Neuronal stem cell (in vitro differentiated cells): Measurements from ENCODE around the gene PPFIA1.

Source experiments
- DNase-seq: peaks from one replicate; pipeline ENCODE4 v3.0.0-alpha.2; 2013; ENCODE audit warnings: low spot score
- H2AFZ ChIP-seq: one replicate; pipeline ENCODE4 v1.6.1; 2013; ENCODE audit warnings: mild to moderate bottlenecking, low read length, inconsistent platforms
- H2AK5ac ChIP-seq: 2 replicates; pipeline ENCODE4 v1.6.1; 2013; ENCODE audit warnings: low read depth, mild to moderate bottlenecking, inconsistent platforms, low read length, moderate library complexity, mixed read lengths
- H2BK120ac ChIP-seq: 2 replicates; pipeline ENCODE4 v1.6.1; 2013; ENCODE audit warnings: low read depth, mild to moderate bottlenecking, inconsistent platforms, low read length, moderate library complexity, mixed read lengths
- H2BK12ac ChIP-seq: one replicate; pipeline ENCODE4 v1.6.1; 2013; ENCODE audit warnings: low read length, inconsistent platforms
- H2BK15ac ChIP-seq: 2 replicates; pipeline ENCODE4 v1.6.1; 2013; ENCODE audit warnings: mild to moderate bottlenecking, low read length, inconsistent platforms, mixed read lengths
- H2BK5ac ChIP-seq: one replicate; pipeline ENCODE4 v1.6.1; 2013; ENCODE audit warnings: inconsistent platforms, mild to moderate bottlenecking, low read length, moderate library complexity
- H3K14ac ChIP-seq: one replicate; pipeline ENCODE4 v1.6.1; 2013; ENCODE audit warnings: low read length, inconsistent platforms
- H3K18ac ChIP-seq: 2 replicates; pipeline ENCODE4 v1.6.1; 2013; ENCODE audit warnings: low read length, inconsistent platforms
- H3K23ac ChIP-seq: 2 replicates; pipeline ENCODE4 v1.6.1; 2013; ENCODE audit warnings: low read depth, mild to moderate bottlenecking, mixed read lengths, low read length, inconsistent platforms; ENCODE audit not compliant: poor library complexity
- H3K27ac ChIP-seq: replicated peaks from 3 replicates; pipeline ENCODE4 v1.5.1; 2013; ENCODE audit warnings: low read length, inconsistent platforms
- H3K27me3 ChIP-seq, 3 experiments: 2 replicates each; pipeline ENCODE4 v1.6.1; 2013; ENCODE audit warnings: low read length in 3 of 3, mild to moderate bottlenecking in 2 of 3, inconsistent platforms in 1 of 3, low read depth in 1 of 3, mixed read lengths in 1 of 3, moderate library complexity in 1 of 3; ENCODE audit not compliant: control insufficient read depth in 3 of 3, insufficient read depth in 3 of 3
- H3K36me3 ChIP-seq, 2 donors: replicated peaks in 1 of 2; 2 replicates each; pipeline ENCODE4 v1.6.1; 2013; ENCODE audit warnings: low read length in 2 of 2; ENCODE audit not compliant: control insufficient read depth in 2 of 2, insufficient read depth in 2 of 2
- H3K4ac ChIP-seq: 2 replicates; pipeline ENCODE4 v1.6.1; 2013; ENCODE audit warnings: inconsistent platforms, mild to moderate bottlenecking, low read length, moderate library complexity
- H3K4me1 ChIP-seq, 2 donors: 1 replicate in 1 of 2; 2 replicates in 1 of 2; pipeline ENCODE4 v1.6.1; 2013; ENCODE audit warnings: low read length in 2 of 2, low read depth in 1 of 2; ENCODE audit not compliant: control insufficient read depth in 2 of 2, insufficient read depth in 1 of 2
- H3K4me2 ChIP-seq: one replicate; pipeline ENCODE4 v1.6.1; 2013; ENCODE audit warnings: mild to moderate bottlenecking, low read length, inconsistent platforms; ENCODE audit not compliant: insufficient read depth, poor library complexity, severe bottlenecking
- H3K4me3 ChIP-seq, 2 donors: 2 replicates each; pipeline ENCODE4 v1.5.1; 2013; ENCODE audit warnings: low read length in 2 of 2, mild to moderate bottlenecking in 2 of 2, inconsistent platforms in 1 of 2, moderate library complexity in 1 of 2
- H3K79me1 ChIP-seq: one replicate; pipeline ENCODE4 v1.6.1; 2013; ENCODE audit warnings: low read depth, mild to moderate bottlenecking, inconsistent platforms, low read length, moderate library complexity
- H3K9ac ChIP-seq: one replicate; pipeline ENCODE4 v1.6.1; 2013; ENCODE audit warnings: mild to moderate bottlenecking, low read depth, low read length, inconsistent platforms; ENCODE audit not compliant: poor library complexity
- H3K9me3 ChIP-seq, 2 donors: replicated peaks in 1 of 2; 2 replicates each; pipeline versions ENCODE3 to v1.6.1; 2013; ENCODE audit warnings: low read length in 2 of 2, mild to moderate bottlenecking in 2 of 2, inconsistent platforms in 1 of 2, low read depth in 1 of 2, mixed read lengths in 1 of 2, moderate library complexity in 1 of 2; ENCODE audit not compliant: control insufficient read depth in 2 of 2, insufficient read depth in 1 of 2
- H4K8ac ChIP-seq: one replicate; pipeline ENCODE4 v1.6.1; 2013; ENCODE audit warnings: low read depth, mild to moderate bottlenecking, inconsistent platforms, low read length, moderate library complexity
- H4K91ac ChIP-seq: one replicate; pipeline ENCODE4 v1.6.1; 2013; ENCODE audit warnings: low read length, low read depth, mild to moderate bottlenecking, inconsistent platforms; ENCODE audit not compliant: poor library complexity
- WGBS, 2 donors: extraction: QIAGEN DNeasy Blood & Tissue Kit; methylation state at CpG; one replicate each; pipeline ENCODE4 v1.1.7; 2013; ENCODE audit warnings: missing lambda C conversion rate in 2 of 2, mixed read lengths in 1 of 2; ENCODE audit not compliant: insufficient read length in 2 of 2, insufficient replicate concordance in 1 of 2; ENCODE audit errors: extremely low coverage in 2 of 2; 5-methylcytosine and 5-hydroxymethylcytosine counted together

The PPFIA1 gene

GRCh38 chr11:70353900-70354568 is 83.5 kb downstream of the PPFIA1 start:
- peaks cover 32 to 92% of the 10 kb centered on the region in 2 donors for H3K36me3 ChIP-seq
- no peaks in the 10 kb centered on the region for H3K27me3 ChIP-seq
- H3K4me1 ChIP-seq: no peaks in the 10 kb centered on the region
- H3K9me3 ChIP-seq: no peaks in the 10 kb centered on the region
- H3K14ac ChIP-seq: no peak overlapping the region
- H2BK15ac ChIP-seq: no peak overlapping the region
- H3K79me1 ChIP-seq: peaks cover 1% of the 10 kb centered on the region
- H4K91ac ChIP-seq: no peak overlapping the region
- H2BK12ac ChIP-seq: no peak overlapping the region
- no peak overlapping the region for H2BK5ac ChIP-seq
- DNase-seq: no peak
- H3K27ac ChIP-seq: no peak overlapping the region
- no peak overlapping the region for H2AFZ ChIP-seq
- H3K4ac ChIP-seq: no peak overlapping the region
- H3K4me2 ChIP-seq: no peak overlapping the region
- WGBS, 2 donors: no CpG with 5 or more reads among the region's 19 CpGs
- H4K8ac ChIP-seq: no peak overlapping the region
- H3K9ac ChIP-seq: no peak overlapping the region
- H3K18ac ChIP-seq: no peak overlapping the region
- no peak overlapping the region for H2BK120ac ChIP-seq
- no peak overlapping the region for H2AK5ac ChIP-seq
- no peak overlapping the region for H3K4me3 ChIP-seq
- no peak overlapping the region for H3K23ac ChIP-seq

GRCh38 chr11:70354629-70355028 is 84.1 kb downstream of the PPFIA1 start:
- Histone ChIP-seq H4K91ac (no peak overlapping the region), H2BK120ac (no peak overlapping the region), H3K27ac (no peak overlapping the region), H3K4me2 (no peak overlapping the region), H4K8ac (no peak overlapping the region), H2AFZ (no peak overlapping the region), H3K4ac (no peak overlapping the region), H2BK12ac (no peak overlapping the region), H3K36me3 (peaks cover 33 to 92% of the 10 kb centered on the region in 2 donors), H2BK5ac (no peak overlapping the region), H3K27me3 (no peaks in the 10 kb centered on the region), H2BK15ac (no peak overlapping the region), H3K18ac (no peak overlapping the region), H3K9me3 (no peaks in the 10 kb centered on the region), H3K23ac (no peak overlapping the region), H3K79me1 (peaks cover 1% of the 10 kb centered on the region), H3K4me1 (no peaks in the 10 kb centered on the region), H2AK5ac (no peak overlapping the region), H3K4me3 (no peak overlapping the region), H3K9ac (no peak overlapping the region), H3K14ac (no peak overlapping the region)
- WGBS, 2 donors: no CpG with 5 or more reads among the region's 2 CpGs
- DNase-seq: no peak

- Histone ChIP-seq H4K8ac (no peak overlapping the region), H3K14ac (no peak overlapping the region), H2AFZ (no peak overlapping the region), H3K4ac (no peak overlapping the region), H2BK5ac (no peak overlapping the region), H2BK12ac (no peak overlapping the region), H2AK5ac (no peak overlapping the region), H3K27me3 (no peaks in the 10 kb centered on the region), H3K79me1 (peaks cover 1% of the 10 kb centered on the region), H3K4me2 (no peak overlapping the region), H3K18ac (no peak overlapping the region), H3K9ac (no peak overlapping the region), H2BK15ac (no peak overlapping the region), H4K91ac (no peak overlapping the region), H3K4me1 (no peaks in the 10 kb centered on the region), H3K23ac (no peak overlapping the region), H3K4me3 (no peak overlapping the region), H3K27ac (no peak overlapping the region), H3K36me3 (peaks cover 35 to 98% of the 10 kb centered on the region in 2 donors), H2BK120ac (no peak overlapping the region), H3K9me3 (no peaks in the 10 kb centered on the region)
- no peak for DNase-seq
- no CpG with 5 or more reads among the region's 11 CpGs for WGBS, 2 donors
Observed at GRCh38 chr11:70358753-70359152, 88.3 kb downstream of the PPFIA1 start.

- peaks cover 29 to 98% of the 10 kb centered on the region in 2 donors for H3K36me3 ChIP-seq
- no CpG with 5 or more reads among the region's 8 CpGs for WGBS, 2 donors
- DNase-seq: no peak
Observed at GRCh38 chr11:70359451-70360205, 89.1 kb downstream of the PPFIA1 start.

More at GRCh38 chr11:70359451-70360205, 89.1 kb downstream of the PPFIA1 start:
- Histone ChIP-seq H3K14ac (no peak overlapping the region), H2AK5ac (no peak overlapping the region), H2BK120ac (no peak overlapping the region), H3K27ac (no peak overlapping the region), H4K8ac (no peak overlapping the region), H3K4ac (no peak overlapping the region), H3K4me2 (no peak overlapping the region), H3K23ac (no peak overlapping the region), H3K4me1 (peaks cover 0 to 1% of the 10 kb centered on the region in 2 donors), H3K79me1 (no peaks in the 10 kb centered on the region), H2BK12ac (no peak overlapping the region), H2BK15ac (no peak overlapping the region), H3K9ac (no peak overlapping the region), H3K9me3 (no peaks in the 10 kb centered on the region), H2BK5ac (no peak overlapping the region), H2AFZ (no peak overlapping the region), H3K4me3 (no peak overlapping the region), H3K18ac (no peak overlapping the region), H4K91ac (peak overlapping the region; percentile 9), H3K27me3 (no peaks in the 10 kb centered on the region)
